CD14-positive monocyte (primary cell): ENCODE data around the gene SPG7. TPM values are rescaled to one million over a fixed set of nuclear protein-coding genes. Genes with fewer than 3 reads are reported as not detected.
A peak's percentile ranks its signal among the peaks of the same experiment; 100 is the strongest.

ENCODE experiments used
- DNase-seq, 3 donors: peaks; one replicate each; pipeline ENCODE4 v3.0.0-alpha.2; 2011 to 2022
- H2AFZ ChIP-seq: 2 replicates; pipeline ENCODE4 v1.6.0; 2012; ENCODE audit warnings: mild to moderate bottlenecking, low read depth, low read length, inconsistent platforms; ENCODE audit not compliant: insufficient read depth, poor library complexity, severe bottlenecking
- H3K27ac ChIP-seq, 2 donors: 1 replicate in 1 of 2; 2 replicates in 1 of 2; pipeline ENCODE4 v1.5.1; 2012 to 2013; ENCODE audit warnings: low read length in 2 of 2, control low read depth in 1 of 2, inconsistent platforms in 1 of 2, low read depth in 1 of 2, mild to moderate bottlenecking in 1 of 2
- H3K27me3 ChIP-seq, 2 donors: one replicate each; pipeline versions ENCODE4 v1.6.0 to v1.6.1; 2011 to 2013; ENCODE audit warnings: low read length in 2 of 2; ENCODE audit not compliant: control insufficient read depth in 2 of 2, insufficient read depth in 2 of 2
- H3K36me3 ChIP-seq, 2 donors: replicated peaks in 1 of 2; 1 replicate in 1 of 2; 2 replicates in 1 of 2; pipeline versions ENCODE4 v1.5.1 to v1.6.1; 2012 to 2013; ENCODE audit warnings: low read length in 2 of 2, control low read depth in 1 of 2, inconsistent platforms in 1 of 2, mild to moderate bottlenecking in 1 of 2; ENCODE audit not compliant: insufficient read depth in 2 of 2, control insufficient read depth in 1 of 2
- H3K4me1 ChIP-seq, 2 donors: 1 replicate in 1 of 2; 2 replicates in 1 of 2; pipeline versions ENCODE4 v1.5.1 to v1.6.1; 2012 to 2013; ENCODE audit warnings: low read length in 2 of 2, control low read depth in 1 of 2, inconsistent platforms in 1 of 2, mild to moderate bottlenecking in 1 of 2, moderate library complexity in 1 of 2; ENCODE audit not compliant: insufficient read depth in 2 of 2, control insufficient read depth in 1 of 2
- H3K4me2 ChIP-seq: replicated peaks from 2 replicates; pipeline ENCODE3; 2012; ENCODE audit warnings: low read length, moderate library complexity, mild to moderate bottlenecking; ENCODE audit not compliant: poor library complexity, severe bottlenecking; ENCODE audit errors: extremely low read depth
- H3K4me3 ChIP-seq, 3 experiments: fragments of 200-600 bp in 1 of 3; sonication (generic) in 1 of 3; replicated peaks in 1 of 3; 1 replicate in 2 of 3; 2 replicates in 1 of 3; pipeline ENCODE4 v1.5.1; 2011 to 2013; ENCODE audit warnings: low read length in 3 of 3, mild to moderate bottlenecking in 3 of 3, control low read depth in 2 of 3, low read depth in 2 of 3, inconsistent platforms in 1 of 3, moderate library complexity in 1 of 3
- H3K79me2 ChIP-seq: 2 replicates; pipeline ENCODE4 v1.6.0; 2012; ENCODE audit warnings: mild to moderate bottlenecking, control low read depth, inconsistent platforms, low read length, moderate library complexity; ENCODE audit not compliant: insufficient read depth
- H3K9ac ChIP-seq: 2 replicates; pipeline ENCODE4 v1.6.0; 2017; ENCODE audit warnings: low read length, mild to moderate bottlenecking; ENCODE audit not compliant: insufficient read depth, poor library complexity, severe bottlenecking
- H3K9me3 ChIP-seq, 2 donors: replicated peaks in 1 of 2; 1 replicate in 1 of 2; 2 replicates in 1 of 2; pipeline versions ENCODE4 v1.5.1 to v1.6.1; 2012 to 2013; ENCODE audit warnings: low read length in 2 of 2, control low read depth in 1 of 2; ENCODE audit not compliant: control insufficient read depth in 1 of 2, insufficient read depth in 1 of 2
- H4K20me1 ChIP-seq: 2 replicates; pipeline ENCODE4 v1.6.0; 2012; ENCODE audit warnings: mild to moderate bottlenecking, low read length, control low read depth, moderate library complexity; ENCODE audit not compliant: insufficient read depth
- H3K27ac Mint-ChIP-seq, 7 donors: one replicate each; pipeline ENCODE4 v1.8.0; 2020; ENCODE audit warnings: mild to moderate bottlenecking in 7 of 7, mixed read lengths in 7 of 7, moderate library complexity in 6 of 7, inconsistent platforms in 2 of 7
- H3K27me3 Mint-ChIP-seq, 3 donors: one replicate each; pipeline ENCODE4 v1.8.0; 2021 to 2022; ENCODE audit warnings: low read depth in 3 of 3, mild to moderate bottlenecking in 3 of 3, mixed read lengths in 3 of 3, moderate library complexity in 3 of 3, inconsistent platforms in 1 of 3
- H3K36me3 Mint-ChIP-seq, 2 donors: one replicate each; pipeline ENCODE4 v1.8.0; 2020; ENCODE audit warnings: mixed read lengths in 2 of 2, inconsistent platforms in 1 of 2, mild to moderate bottlenecking in 1 of 2
- H3K4me1 Mint-ChIP-seq: one replicate; pipeline ENCODE4 v1.8.0; 2020; ENCODE audit warnings: mild to moderate bottlenecking, mixed read lengths
- H3K4me3 Mint-ChIP-seq, 2 donors: one replicate each; pipeline ENCODE4 v1.8.0; 2020; ENCODE audit warnings: mild to moderate bottlenecking in 2 of 2, mixed read lengths in 2 of 2, moderate library complexity in 1 of 2
- H3K9me3 Mint-ChIP-seq, 7 donors: one replicate each; pipeline ENCODE4 v1.8.0; 2020 to 2022; ENCODE audit warnings: mixed read lengths in 7 of 7, mild to moderate bottlenecking in 6 of 7, moderate library complexity in 6 of 7, inconsistent platforms in 2 of 7
- WGBS: methylation state at CpG from one replicate; pipeline ENCODE4 v1.1.5; 2013; ENCODE audit warnings: missing lambda C conversion rate; ENCODE audit not compliant: insufficient coverage; 5-methylcytosine and 5-hydroxymethylcytosine counted together
- intact Hi-C, 2 donors: fragments of 100-400 bp; cut with micrococcal nuclease; formaldehyde crosslinking; loops; one replicate each; pipeline versions ENCODE4 v1.15.0 to v1.15.1; 2023
- polyA plus RNA-seq, 3 donors: library from polyadenylated mRNA; depleted of rRNA in 1 of 3; unstranded in 2 of 3; stranded (reverse) in 1 of 3; fragments of 300-500 nt in 2 of 3; fragments of >200 nt in 1 of 3; fragmentation: Illumina TruSeq in 2 of 3; gene quantifications; 1 replicate in 2 of 3; 2 replicates in 1 of 3; pipeline ENCODE4 v1.2.3, GENCODE V29; 2012 to 2021
- TF ChIP-seq, protein P1 (sequence below): fragments of 200-600 bp; IDR thresholded peaks from one replicate; pipeline ENCODE4 v1.8.0; 2022; ENCODE audit warnings: antibody characterized with exemption, mild to moderate bottlenecking

SPG7 gene
- polyA plus RNA-seq, 3 donors = 30.3 to 120 (median 34.4) TPM

GRCh38 chr16:89489040-89489897, 18.9 kb upstream of the SPG7 start:
- Histone ChIP-seq H2AFZ (no peak overlapping the region), H3K4me1 (peaks cover 61 to 68% of the 10 kb centered on the region in 2 donors), H3K9me3 (no peaks in the 10 kb centered on the region), H3K27me3 (no peaks in the 10 kb centered on the region), H3K36me3 (peaks cover 0 to 11% of the 10 kb centered on the region in 2 donors), H4K20me1 (peaks cover 60% of the 10 kb centered on the region), H3K79me2 (peaks cover 92% of the 10 kb centered on the region), H3K9ac (peak overlapping the region; percentile 94), H3K27ac (peak overlapping the region; percentile 73 to 84), H3K4me2 (peak overlapping the region; percentile 79), H3K4me3 (peak overlapping the region; percentile 59 to 86 (median 84))
- intact Hi-C loops = loop anchor here (2.0 to 5.0 kb wide), 4 partner anchors 16 to 132 kb away; no protein-coding TSS in a partner anchor
- H3K27ac Mint-ChIP-seq = peak overlapping the region; percentile 93 to 99 (median 96)
- H3K4me1 Mint-ChIP-seq = peaks cover 68% of the 10 kb centered on the region
- peak overlapping the region; percentile 82 to 90 for H3K4me3 Mint-ChIP-seq
- peaks cover 24 to 30% of the 10 kb centered on the region in 2 donors for H3K36me3 Mint-ChIP-seq
- peak; percentile 91 to 96 (median 94) for DNase-seq
- WGBS = 0% methylated on average over 37 of the region's 71 CpGs
- TF ChIP-seq, protein P1, sequence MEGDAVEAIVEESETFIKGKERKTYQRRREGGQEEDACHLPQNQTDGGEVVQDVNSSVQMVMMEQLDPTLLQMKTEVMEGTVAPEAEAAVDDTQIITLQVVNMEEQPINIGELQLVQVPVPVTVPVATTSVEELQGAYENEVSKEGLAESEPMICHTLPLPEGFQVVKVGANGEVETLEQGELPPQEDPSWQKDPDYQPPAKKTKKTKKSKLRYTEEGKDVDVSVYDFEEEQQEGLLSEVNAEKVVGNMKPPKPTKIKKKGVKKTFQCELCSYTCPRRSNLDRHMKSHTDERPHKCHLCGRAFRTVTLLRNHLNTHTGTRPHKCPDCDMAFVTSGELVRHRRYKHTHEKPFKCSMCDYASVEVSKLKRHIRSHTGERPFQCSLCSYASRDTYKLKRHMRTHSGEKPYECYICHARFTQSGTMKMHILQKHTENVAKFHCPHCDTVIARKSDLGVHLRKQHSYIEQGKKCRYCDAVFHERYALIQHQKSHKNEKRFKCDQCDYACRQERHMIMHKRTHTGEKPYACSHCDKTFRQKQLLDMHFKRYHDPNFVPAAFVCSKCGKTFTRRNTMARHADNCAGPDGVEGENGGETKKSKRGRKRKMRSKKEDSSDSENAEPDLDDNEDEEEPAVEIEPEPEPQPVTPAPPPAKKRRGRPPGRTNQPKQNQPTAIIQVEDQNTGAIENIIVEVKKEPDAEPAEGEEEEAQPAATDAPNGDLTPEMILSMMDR = peak; percentile 26
- H3K9me3 Mint-ChIP-seq = peaks cover 0 to 2% (median 0%) of the 10 kb centered on the region in 7 donors
- peaks cover 0 to 7% (median 1%) of the 10 kb centered on the region in 3 donors for H3K27me3 Mint-ChIP-seq

DNA sequence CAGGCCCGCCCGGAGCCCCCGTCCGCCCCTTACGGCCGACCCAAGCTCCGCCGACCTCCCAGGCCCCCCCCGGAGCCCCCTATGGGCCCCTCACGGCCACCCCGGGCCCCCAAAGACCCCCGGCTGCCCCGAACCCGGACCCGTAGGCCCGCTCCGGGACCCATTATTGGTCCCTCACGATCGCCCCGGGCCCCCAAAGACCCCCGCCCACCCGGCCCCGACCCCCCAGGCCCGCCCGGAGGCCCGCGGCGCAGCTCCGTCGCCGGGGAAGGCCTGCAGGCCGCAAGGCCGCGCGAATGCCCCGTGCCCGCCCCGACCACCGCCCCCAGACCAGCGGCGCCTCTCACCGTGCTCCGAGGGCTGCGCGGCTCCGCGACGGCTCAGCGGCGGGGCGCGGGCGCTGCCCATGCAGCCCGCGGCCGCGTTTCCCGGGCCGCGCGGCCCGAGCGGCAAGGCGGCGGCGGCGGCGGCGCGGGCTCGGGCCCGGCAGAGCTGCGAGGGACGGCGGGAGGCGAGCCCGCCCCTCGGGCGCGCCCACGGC, 18.2 kb upstream of the SPG7 start:
- intact Hi-C loops = loop anchor here (1.0 to 5.0 kb wide), 6 partner anchors 15 to 133 kb away; no protein-coding TSS in a partner anchor
- TF ChIP-seq, protein P1 = no peak

More for the DNA sequence above, 18.2 kb upstream of the SPG7 start:
- DNase-seq = no peak
- H3K27ac ChIP-seq = peak overlapping the region in 1 of 2 donors; percentile 84
- H3K27me3 Mint-ChIP-seq = peaks cover 0 to 7% (median 1%) of the 10 kb centered on the region in 3 donors
- H3K4me1 ChIP-seq = peaks cover 54 to 63% of the 10 kb centered on the region in 2 donors
- H3K9me3 ChIP-seq = no peaks in the 10 kb centered on the region
- H3K4me3 ChIP-seq = peak overlapping the region; percentile 59 to 86 (median 84)
- H3K9ac ChIP-seq = peak overlapping the region; percentile 94
- H3K4me2 ChIP-seq = peak overlapping the region; percentile 79
- peaks cover 60% of the 10 kb centered on the region for H4K20me1 ChIP-seq
- no peaks in the 10 kb centered on the region for H3K27me3 ChIP-seq
- peaks cover 0 to 11% of the 10 kb centered on the region in 2 donors for H3K36me3 ChIP-seq
- H3K9me3 Mint-ChIP-seq = peaks cover 0 to 2% (median 0%) of the 10 kb centered on the region in 7 donors
- peaks cover 23 to 31% of the 10 kb centered on the region in 2 donors for H3K36me3 Mint-ChIP-seq
- peaks cover 92% of the 10 kb centered on the region for H3K79me2 ChIP-seq
- H3K4me3 Mint-ChIP-seq = no peak overlapping the region
- WGBS = under 1% methylated on average over 56 of the region's 81 CpGs
- H2AFZ ChIP-seq = no peak overlapping the region
- no peak overlapping the region for H3K27ac Mint-ChIP-seq
- peaks cover 66% of the 10 kb centered on the region for H3K4me1 Mint-ChIP-seq
